GM15510 (cell line): ENCODE results near the gene FIBP.

ENCODE experiments used
- POLR2A ChIP-seq: IDR thresholded peaks from 3 replicates; pipeline ENCODE4 v1.6.1; 2011; ENCODE audit warnings: borderline replicate concordance; ENCODE audit not compliant: insufficient read length; ENCODE audit errors: extremely low read depth

FIBP gene

DNA sequence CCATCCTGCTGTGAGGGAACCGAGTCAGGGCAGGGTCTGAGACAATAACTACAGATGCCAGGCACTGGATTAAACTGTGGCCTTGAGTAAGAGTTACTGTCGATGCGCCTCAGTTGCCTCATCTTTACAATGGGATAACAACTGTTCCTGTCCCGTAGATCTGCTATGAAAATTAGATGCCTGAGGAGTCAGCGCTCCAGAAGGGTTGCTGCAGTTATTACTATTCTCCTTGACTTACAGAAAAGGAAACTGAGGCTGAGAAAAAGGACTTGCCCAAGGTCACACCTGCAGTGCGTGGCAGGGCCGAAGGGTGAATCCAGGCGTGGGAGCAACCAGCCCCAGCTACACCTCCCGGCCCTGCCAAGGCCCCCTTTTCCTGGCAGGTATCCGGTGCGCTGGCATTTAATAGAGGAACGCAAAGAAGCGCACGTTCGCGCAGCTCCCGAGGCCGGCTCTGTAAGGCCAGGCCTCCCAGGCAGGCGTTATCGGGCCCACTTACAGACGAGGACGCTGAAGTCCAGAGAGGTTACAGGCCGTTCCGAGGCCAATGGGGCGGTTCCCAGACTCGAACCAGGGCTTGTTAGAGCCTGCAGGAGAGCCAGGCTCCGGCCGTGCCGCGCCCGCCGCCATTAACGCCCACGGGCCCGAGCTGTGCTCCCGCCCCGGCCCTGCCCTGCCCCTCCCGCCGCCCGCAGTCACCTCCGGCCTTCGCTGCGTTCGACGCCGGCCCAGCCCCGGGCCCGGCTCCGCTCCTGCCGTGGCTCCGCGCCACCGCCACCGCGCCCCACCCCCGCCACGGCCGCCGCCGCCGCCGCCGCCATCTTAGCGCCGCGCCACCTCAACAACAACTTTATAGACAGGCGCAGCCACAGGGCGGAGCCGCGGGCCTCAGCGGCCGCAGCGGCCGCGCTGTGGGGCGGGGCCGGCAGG lies 30.2 kb upstream of the FIBP start, which contains the start of gene C11orf68:
C11orf68 (minus strand) TSS at position 852 of the 930 bp plus-strand sequence; CDS start at position 821, 31 bp downstream.
- peak; percentile 69 for TF ChIP-seq POLR2A

DNA sequence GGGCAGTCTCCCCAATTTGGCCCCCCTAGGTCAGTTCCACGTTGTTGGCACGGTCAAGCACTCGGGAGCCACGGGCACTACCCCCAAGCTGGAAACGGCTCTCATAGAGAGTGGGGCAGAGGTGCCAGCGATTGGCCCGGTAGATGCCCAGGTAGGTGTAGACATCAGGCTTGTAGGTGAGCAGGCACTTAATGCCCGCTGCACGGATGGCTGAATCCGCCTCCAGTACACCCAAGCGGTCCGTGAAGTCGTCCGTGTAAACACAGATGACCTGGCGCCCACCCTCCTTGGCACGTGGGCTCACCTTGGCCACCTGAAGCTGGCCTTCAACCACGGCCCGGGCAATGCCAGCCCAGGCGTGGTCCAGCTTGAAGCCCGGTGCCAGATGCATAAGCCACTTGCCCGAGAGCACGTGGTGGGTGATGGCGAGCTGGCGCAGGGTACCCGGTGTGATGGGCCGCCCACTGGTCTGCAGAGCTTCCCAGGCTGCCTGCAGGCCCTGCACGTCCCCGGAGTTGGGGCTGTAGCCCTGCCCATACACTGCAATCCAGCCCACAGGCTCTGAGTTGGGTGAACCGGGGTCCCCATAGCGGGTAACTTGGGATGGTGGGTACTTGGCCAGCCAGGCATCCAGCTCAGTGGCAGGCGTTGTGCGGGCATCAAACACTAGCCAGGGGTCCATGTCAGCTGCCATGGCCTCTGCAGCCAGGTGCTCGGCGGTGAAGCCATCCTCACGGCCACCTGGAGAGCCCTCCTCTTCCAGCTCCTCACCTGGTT lies 29.4 kb upstream of the FIBP start:
- TF ChIP-seq POLR2A, result no peak

DNA sequence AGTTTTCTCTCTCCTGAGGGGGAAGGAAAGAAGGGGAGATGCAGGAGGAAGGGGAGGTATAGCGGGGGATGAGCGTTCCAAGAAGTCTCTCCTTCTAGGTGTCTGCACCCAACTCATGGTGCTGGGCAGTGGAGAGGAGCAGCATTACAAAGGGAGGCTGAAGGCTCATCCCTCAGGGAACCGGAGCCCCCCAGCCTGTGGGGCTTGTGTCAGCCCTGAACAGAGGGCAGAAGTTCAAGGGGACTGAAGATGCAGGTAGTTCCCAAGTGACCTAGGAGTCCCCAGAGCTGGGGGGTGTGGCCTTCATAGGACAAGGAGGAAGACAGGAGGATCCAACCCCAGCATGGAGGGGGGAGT lies 28.8 kb upstream of the FIBP start:
- TF ChIP-seq POLR2A, result no peak

DNA sequence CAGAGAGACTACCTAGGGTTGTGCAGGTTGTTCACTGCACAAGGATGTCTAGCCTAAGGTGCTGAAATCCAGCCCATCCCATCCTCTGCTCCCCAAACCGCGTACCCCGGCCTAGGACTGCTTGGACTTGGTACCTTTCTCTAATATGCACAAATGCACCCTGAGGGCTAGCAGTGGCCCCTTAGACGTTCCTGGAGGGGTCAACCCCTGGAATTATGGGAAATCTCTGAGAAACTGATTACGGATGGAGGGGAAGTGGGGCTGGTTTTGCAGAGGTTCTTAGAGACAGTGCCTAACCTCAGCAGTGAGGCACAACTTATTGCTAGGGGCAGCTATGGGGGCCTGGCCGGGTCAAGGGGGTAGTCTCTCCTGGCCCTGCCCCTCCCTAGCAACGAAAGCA lies 28.1 kb upstream of the FIBP start:
- no peak for TF ChIP-seq POLR2A

DNA sequence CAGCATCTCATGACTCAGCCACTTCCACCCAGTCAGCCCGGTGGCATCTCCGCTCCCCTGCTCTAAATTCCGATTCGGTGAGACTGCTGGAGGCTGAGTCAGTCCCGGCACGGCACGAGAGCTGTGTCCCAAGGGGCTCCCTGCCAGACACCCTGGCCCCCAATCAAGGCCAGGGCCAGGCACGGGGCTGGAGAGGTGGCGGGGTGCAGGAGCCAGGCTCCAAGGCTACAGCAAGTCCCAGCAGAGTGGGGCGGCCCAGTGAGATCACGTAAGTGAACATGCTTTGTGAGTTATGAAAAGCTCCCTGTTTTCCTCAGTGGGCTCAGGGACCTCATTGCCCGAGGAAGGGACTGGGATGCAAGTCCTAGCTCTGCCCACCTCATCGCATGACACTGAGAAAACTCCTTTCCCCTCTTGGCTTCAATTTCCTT lies 27.6 kb upstream of the FIBP start:
- no peak for TF ChIP-seq POLR2A

DNA sequence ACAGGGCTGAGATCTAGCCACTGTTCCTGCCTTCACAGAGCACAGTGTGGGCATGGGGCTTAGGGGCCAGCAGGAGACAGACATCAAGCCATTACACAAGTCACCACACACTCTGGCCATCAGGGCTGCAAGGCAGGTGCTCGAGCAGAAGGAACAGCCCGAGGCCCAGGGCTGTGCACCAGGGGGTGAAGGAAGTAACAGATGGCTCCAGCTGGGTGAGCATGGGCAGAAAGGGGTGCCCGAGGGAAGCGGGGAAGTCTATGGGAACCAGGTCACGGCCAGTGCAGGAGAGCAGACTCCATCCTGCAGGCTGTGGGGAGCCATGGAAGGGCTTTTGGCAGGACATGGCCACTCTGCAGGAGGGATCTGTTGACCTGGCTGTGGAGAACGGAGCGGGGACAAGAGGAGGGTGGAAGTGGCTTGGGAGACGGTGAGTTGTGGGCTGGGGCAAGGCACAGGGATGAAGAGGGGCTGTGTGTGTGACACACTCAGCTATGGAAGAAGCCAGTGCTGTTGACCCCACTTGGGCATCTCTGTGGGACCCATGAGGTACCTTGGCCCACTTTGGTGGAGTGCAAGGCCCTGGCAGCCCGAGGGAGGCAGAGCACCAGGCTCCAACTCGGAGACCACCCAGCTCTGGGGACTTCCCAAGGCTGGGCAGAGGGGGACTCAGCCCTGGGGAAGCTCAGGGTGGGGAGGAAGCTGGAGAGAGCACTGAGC lies 27.0 kb upstream of the FIBP start:
- TF ChIP-seq POLR2A, result no peak

DNA sequence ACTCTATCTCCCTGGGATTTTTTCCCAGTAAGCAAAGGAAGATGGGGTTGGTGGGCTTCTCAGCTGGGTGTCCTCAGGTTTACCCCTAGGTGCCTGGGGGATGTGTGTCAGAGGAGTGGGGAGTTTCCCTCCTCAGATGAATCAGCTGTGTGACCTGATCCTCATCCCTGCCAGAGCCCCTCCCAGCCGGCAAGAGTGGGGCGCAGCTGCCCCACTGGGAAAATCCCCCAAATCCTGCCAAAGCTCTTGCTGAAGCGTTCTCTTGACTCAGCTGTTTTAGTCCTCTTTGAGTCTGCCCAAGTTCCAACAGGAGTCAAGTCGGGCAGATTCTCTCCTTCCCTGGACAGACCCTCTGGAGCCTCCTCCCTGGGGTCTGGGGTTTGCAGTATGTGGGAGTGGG lies 24.6 kb upstream of the FIBP start:
- TF ChIP-seq POLR2A, result no peak

DNA sequence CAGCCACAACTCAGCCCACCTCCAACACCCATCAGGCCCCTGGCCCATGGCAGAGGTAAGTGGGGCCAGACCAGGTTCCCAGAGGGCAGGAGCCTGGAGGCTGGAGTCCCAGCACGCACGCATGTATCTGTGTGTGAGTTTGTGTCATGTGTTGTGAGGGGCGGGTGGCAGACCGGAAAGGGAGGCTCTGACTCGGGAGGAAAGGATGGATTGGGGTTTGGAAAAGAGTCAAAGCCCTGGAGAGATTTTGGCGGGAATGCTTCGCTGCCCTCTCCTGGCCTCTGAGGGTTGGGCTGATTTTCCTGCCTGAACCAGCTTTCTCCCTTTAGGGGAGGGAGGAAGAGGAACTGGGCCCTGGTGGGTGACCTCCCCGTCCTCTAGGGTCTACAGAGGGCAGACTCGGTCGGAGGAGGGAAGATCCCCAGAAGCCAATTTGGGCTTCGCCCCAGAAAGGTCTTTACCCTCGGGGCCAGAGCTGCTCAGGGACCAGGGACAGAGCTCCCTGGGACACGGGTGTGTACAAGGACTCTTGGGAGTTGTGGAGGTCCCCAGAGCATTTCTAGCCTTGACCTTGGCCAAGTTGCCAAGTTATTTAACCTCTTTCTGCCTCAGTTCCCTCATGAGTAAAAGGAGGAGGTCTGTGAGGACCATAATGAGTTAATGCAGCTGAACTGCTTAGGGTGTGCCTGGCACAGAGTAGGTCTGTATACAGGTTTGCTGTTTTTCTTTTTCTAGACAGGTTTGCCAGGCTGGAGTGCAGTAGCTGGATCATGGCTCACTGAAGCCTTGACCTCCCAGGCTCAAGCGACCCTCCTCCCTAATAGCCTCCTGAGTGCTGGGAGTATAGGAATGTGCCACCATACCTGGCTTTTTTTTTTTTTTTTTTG lies 23.7 kb upstream of the FIBP start:
- TF ChIP-seq POLR2A, result no peak

DNA sequence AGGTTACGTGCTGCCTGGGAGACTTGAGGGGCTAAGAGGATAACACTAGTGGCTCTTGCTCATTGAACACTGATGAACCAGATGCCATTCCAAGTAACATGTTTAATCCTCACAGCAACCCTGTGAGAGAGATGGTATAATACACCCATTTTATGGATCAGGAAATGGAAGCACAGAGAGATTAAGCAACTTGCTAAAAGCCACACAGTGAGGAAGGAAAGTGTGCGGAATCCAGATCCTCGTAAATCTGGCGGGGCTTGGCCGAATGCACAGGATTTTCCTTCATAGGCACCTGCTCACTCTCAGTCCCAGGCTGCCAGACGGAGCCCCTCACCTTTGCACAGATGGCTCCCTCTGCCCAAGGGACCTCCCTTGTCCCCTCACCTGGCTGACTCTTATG lies 19.6 kb upstream of the FIBP start:
- no peak for TF ChIP-seq POLR2A

DNA sequence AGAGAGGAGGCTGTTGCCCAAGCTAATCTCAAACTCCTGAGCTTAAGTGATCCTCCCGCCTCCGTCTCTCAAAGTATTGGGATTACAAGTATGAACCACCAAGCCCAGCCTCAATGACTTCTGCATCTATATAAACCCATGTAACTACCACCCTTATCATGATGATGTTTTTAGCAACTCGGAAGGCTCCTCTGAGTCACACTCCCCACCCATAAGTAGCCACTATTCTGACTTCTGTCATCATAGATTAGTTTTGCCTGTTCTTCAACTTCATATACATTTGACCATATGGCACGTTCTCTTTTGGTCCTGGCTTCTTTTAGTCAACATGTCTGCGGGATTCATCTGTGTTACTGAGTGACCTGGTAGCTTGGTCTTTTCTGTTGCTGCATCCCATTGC lies 18.3 kb upstream of the FIBP start:
- no peak for TF ChIP-seq POLR2A

DNA sequence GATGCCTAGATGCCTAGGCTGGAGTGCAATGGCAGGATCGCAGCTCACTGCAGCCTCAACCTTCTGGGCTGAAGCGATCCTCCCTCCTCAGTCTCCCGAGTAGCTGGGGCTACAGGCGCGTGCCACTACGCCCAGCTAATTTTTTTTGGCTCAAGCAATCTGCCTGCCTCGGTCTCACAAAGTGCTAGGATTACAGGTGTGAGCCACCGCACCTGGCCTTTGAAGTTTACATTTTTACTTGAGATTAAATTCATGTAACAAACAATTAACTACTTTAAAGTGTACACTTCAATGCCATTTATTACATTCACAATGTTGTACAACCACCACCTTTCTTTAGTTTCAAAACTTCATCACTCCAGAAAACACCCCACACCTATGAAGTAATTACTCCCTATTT lies 15.4 kb upstream of the FIBP start:
- no peak for TF ChIP-seq POLR2A

DNA sequence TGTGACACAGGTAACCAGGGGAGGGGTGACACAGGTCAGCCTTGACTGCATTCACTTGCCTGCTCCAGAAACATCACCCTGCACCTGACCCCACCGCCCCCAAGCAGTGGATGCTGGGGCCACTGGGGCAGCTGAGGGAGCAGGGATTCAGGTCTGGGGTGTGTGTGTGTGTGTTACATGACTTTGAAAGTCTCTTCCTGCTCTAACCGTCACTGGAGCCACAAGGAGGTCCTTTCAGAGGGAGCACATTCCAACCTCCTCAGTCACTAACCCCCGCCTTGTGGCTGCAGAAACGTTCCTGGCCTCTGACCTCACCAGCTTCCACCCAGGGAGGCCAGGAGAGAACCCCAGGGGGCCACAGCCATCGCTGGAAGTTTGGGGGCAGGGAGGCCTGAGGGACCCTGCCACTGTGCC lies 14.8 kb upstream of the FIBP start:
- no peak for TF ChIP-seq POLR2A

DNA sequence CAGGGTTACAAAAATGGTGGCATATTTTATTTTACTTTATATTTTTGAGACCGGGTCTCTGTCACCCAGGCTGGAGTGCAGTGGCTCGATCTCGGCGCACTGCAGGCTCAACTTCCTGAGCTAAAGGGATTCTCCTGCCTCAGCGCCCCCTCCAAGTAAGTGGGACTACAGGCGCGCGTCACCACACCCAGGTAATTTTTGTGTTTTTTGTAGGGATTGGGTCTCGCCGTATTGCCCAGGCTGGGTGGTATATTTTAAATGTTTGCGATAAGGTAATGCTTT lies 12.6 kb upstream of the FIBP start:
- TF ChIP-seq POLR2A, result no peak
